GM12878 (cell line): ENCODE results near the gene ASS1. TPM values are rescaled to one million over a fixed set of nuclear protein-coding genes. Genes with fewer than 3 reads are reported as not detected.

Experiments used
- ATAC-seq: fragments of 200-7000 bp; cut with Tn5 transposase; 3 replicates; pipeline ENCODE4 v1.9.1; 2020; ENCODE audit warnings: mild to moderate bottlenecking, moderate library complexity
- BruUV-seq: library from RNA; stranded (reverse); fragments of 400-500 nt; replicated peaks from 2 replicates; lab custom pipeline; 2021; lab: Mats Ljungman, UMichigan
- CTCF ChIA-PET: fragments of 300-600 bp; sonication (Branson Sonifier 250); formaldehyde crosslinking; extraction: SDS; loops from one replicate; lab custom pipeline; 2021; ENCODE audit warnings: inconsistent platforms; lab: Yijun Ruan, JAX
- POLR2A ChIA-PET: fragments of 350-600 bp; formaldehyde crosslinking; extraction: SDS; loops from one replicate; lab custom pipeline; 2021; ENCODE audit warnings: inconsistent platforms; lab: Charles Lee
- RAD21 ChIA-PET: fragments of 300-600 bp; sonication (Branson Sonifier 250); formaldehyde crosslinking; loops from one replicate; lab custom pipeline; 2023; ENCODE audit warnings: antibody characterized with exemption; ENCODE audit not compliant: unreplicated experiment; lab: Charles Lee
- SMC1A ChIA-PET: fragments of 300-600 bp; sonication (Branson Sonifier 250); formaldehyde crosslinking; loops from one replicate; lab custom pipeline; 2023; ENCODE audit not compliant: unreplicated experiment, uncharacterized antibody; lab: Charles Lee
- DNase-seq: peaks from one replicate; pipeline ENCODE4 v3.0.0-alpha.2; 2011; ENCODE audit warnings: low read depth, low spot score
- FAIRE-seq: peaks from 3 replicates; lab custom pipeline; 2011; peaks lifted over from hg19 to GRCh38; lab: Jason Lieb, UNC
- H2AFZ ChIP-seq: 2 replicates; pipeline ENCODE4 v1.6.0; 2011; ENCODE audit warnings: low read depth, low read length, control low read depth; ENCODE audit not compliant: control insufficient read depth
- H3K27ac ChIP-seq: 2 replicates; pipeline ENCODE4 v1.5.1; 2011; ENCODE audit warnings: control low read depth; ENCODE audit not compliant: control insufficient read depth, insufficient read depth
- H3K27me3 ChIP-seq, 2 experiments: replicated peaks in 1 of 2; 2 replicates each; pipeline versions ENCODE4 v1.6.0 to v1.6.1; 2011; ENCODE audit warnings: low read length in 1 of 2; ENCODE audit not compliant: control insufficient read depth in 2 of 2, insufficient read depth in 2 of 2
- H3K36me3 ChIP-seq, 2 experiments: 2 replicates each; pipeline ENCODE4 v1.5.1; 2011; ENCODE audit warnings: low read length in 1 of 2; ENCODE audit not compliant: control insufficient read depth in 2 of 2, insufficient read depth in 2 of 2
- H3K4me1 ChIP-seq: 2 replicates; pipeline ENCODE4 v1.6.1; 2011; ENCODE audit warnings: mild to moderate bottlenecking, low read length, moderate library complexity, mixed read lengths; ENCODE audit not compliant: control insufficient read depth, insufficient read depth
- H3K4me2 ChIP-seq: 2 replicates; pipeline ENCODE4 v1.6.0; 2011; ENCODE audit warnings: control low read depth; ENCODE audit not compliant: control insufficient read depth, insufficient read depth
- H3K4me3 ChIP-seq: fragments of 200-600 bp; sonication (generic); 2 replicates; pipeline ENCODE4 v1.5.1; 2016
- H3K79me2 ChIP-seq: 2 replicates; pipeline ENCODE4 v1.6.0; 2011; ENCODE audit warnings: low read length; ENCODE audit not compliant: control insufficient read depth, insufficient read depth
- H3K9ac ChIP-seq: 2 replicates; pipeline ENCODE4 v1.8.0; 2011; ENCODE audit warnings: low read length, control low read depth, mixed read lengths; ENCODE audit not compliant: control insufficient read depth, insufficient read depth
- H3K9me3 ChIP-seq: replicated peaks from 3 replicates; pipeline ENCODE4 v1.5.1; 2011; ENCODE audit warnings: mild to moderate bottlenecking, low read length; ENCODE audit not compliant: control insufficient read depth, insufficient read depth
- H4K20me1 ChIP-seq: 2 replicates; pipeline ENCODE4 v1.6.0; 2011; ENCODE audit not compliant: control insufficient read depth, insufficient read depth
- EGR1 ChIP-seq, 2 experiments: IDR thresholded peaks; 1 replicate in 1 of 2; 2 replicates in 1 of 2; pipeline ENCODE4 v1.6.1; 2011 to 2012; ENCODE audit warnings: low read depth in 2 of 2, low read length in 2 of 2, borderline replicate concordance in 1 of 2, mild to moderate bottlenecking in 1 of 2, moderate library complexity in 1 of 2
- ETV6 ChIP-seq, 2 experiments: fragments of 450-650 bp in 1 of 2; IDR thresholded peaks in 1 of 2; conservative IDR thresholded peaks in 1 of 2; 2 replicates each; pipeline ENCODE4 v1.6.1; 2014; ENCODE audit warnings: antibody characterized with exemption in 1 of 2, borderline replicate concordance in 1 of 2, low read depth in 1 of 2, mild to moderate bottlenecking in 1 of 2, moderate library complexity in 1 of 2
- HCFC1 ChIP-seq: fragments of 150-350 bp; IDR thresholded peaks from 2 replicates; pipeline ENCODE4 v1.6.1; 2014; ENCODE audit warnings: low read length
- IKZF1 ChIP-seq: fragments of 450-650 bp; conservative IDR thresholded peaks from 2 replicates; pipeline ENCODE4 v1.6.1; 2017; ENCODE audit warnings: antibody characterized with exemption, mild to moderate bottlenecking
- IKZF2 ChIP-seq, 2 experiments: fragments of 450-650 bp; IDR thresholded peaks; 2 replicates each; pipeline ENCODE4 v1.6.1; 2017; ENCODE audit warnings: mild to moderate bottlenecking in 2 of 2, moderate library complexity in 2 of 2
- NR2C1 ChIP-seq: fragments of 450-650 bp; IDR thresholded peaks from 2 replicates; pipeline ENCODE4 v1.6.1; 2017; ENCODE audit warnings: antibody characterized with exemption, mild to moderate bottlenecking, moderate library complexity
- NRF1 ChIP-seq: conservative IDR thresholded peaks from 2 replicates; pipeline ENCODE4 v1.6.1; 2011; ENCODE audit warnings: mild to moderate bottlenecking, low read depth, low read length, improper control_type of control experiment
- POLR2AphosphoS5 ChIP-seq: IDR thresholded peaks from 2 replicates; pipeline ENCODE4 v1.6.1; 2011; ENCODE audit warnings: mild to moderate bottlenecking, low read length, inconsistent platforms
- POU2F2 ChIP-seq: IDR thresholded peaks from 3 replicates; pipeline ENCODE4 v1.6.1; 2011; ENCODE audit warnings: low read depth, mild to moderate bottlenecking, low read length, borderline replicate concordance
- RAD21 ChIP-seq: IDR thresholded peaks from 2 replicates; pipeline ENCODE4 v1.6.1; 2011; ENCODE audit warnings: mild to moderate bottlenecking, low read depth, low read length, moderate library complexity; ENCODE audit not compliant: insufficient read depth
- SPI1 ChIP-seq: IDR thresholded peaks from 2 replicates; pipeline ENCODE4 v1.6.1; 2011; ENCODE audit warnings: low read depth, mild to moderate bottlenecking, low read length, moderate library complexity, borderline replicate concordance; ENCODE audit not compliant: insufficient read depth
- TCF3 ChIP-seq: IDR thresholded peaks from 2 replicates; pipeline ENCODE4 v1.6.1; 2012; ENCODE audit warnings: low read depth, mild to moderate bottlenecking, low read length, borderline replicate concordance; ENCODE audit not compliant: insufficient read depth
- YBX1 ChIP-seq: fragments of 450-650 bp; IDR thresholded peaks from 2 replicates; pipeline ENCODE4 v1.6.1; 2016; ENCODE audit warnings: antibody characterized with exemption
- ZNF384 ChIP-seq: IDR thresholded peaks from 2 replicates; pipeline ENCODE4 v1.6.1; 2012; ENCODE audit warnings: low read depth, mild to moderate bottlenecking, low read length, improper control_type of control experiment, borderline replicate concordance
- WGBS: methylation state at CpG from one replicate; pipeline ENCODE4 v1.1.6; 2016; ENCODE audit warnings: low lambda C conversion rate; ENCODE audit not compliant: insufficient replicate concordance, insufficient coverage; ENCODE audit errors: missing lambda C conversion rate; 5-methylcytosine and 5-hydroxymethylcytosine counted together
- in situ Hi-C: fragments of 300-500 bp; cut with MboI; formaldehyde crosslinking; loops from 9 replicates; pipeline ENCODE4 v1.14.3; 2018; ENCODE audit warnings: mixed read lengths
- intact Hi-C: fragments of 100-400 bp; cut with micrococcal nuclease; formaldehyde crosslinking; loops from one replicate; pipeline ENCODE4 v1.14.2; 2022; ENCODE audit not compliant: unreplicated experiment
- polyA plus RNA-seq, 11 experiments: library from polyadenylated mRNA; depleted of rRNA in 4 of 11; unstranded in 6 of 11; stranded (reverse) in 5 of 11; fragments of >200 nt; fragmentation: Nextera tagmentation in 4 of 11; fragmentation: Illumina TruSeq in 1 of 11; extraction: Ambion mirVana in 4 of 11; extraction: Trizol in 1 of 11; gene quantifications; 1 replicate in 1 of 11; 2 replicates in 10 of 11; pipeline versions ENCODE4 v1.2.1 to v1.2.3, GENCODE V29; 2011 to 2016; ENCODE audit warnings: inconsistent platforms in 2 of 11, missing spikeins in 2 of 11, low read depth in 1 of 11
- total RNA-seq, 4 experiments: library from RNA; depleted of rRNA in 3 of 4; stranded (reverse); fragments of >200 nt in 3 of 4; fragmentation: Illumina TruSeq in 1 of 4; extraction: Trizol in 1 of 4; gene quantifications; 2 replicates each; pipeline versions ENCODE4 v1.2.1 to v1.2.3, GENCODE V29; 2013 to 2021
- TF ChIP-seq, protein P1 (sequence below): fragments of 450-650 bp; IDR thresholded peaks from 2 replicates; pipeline ENCODE4 v1.6.1; 2017; ENCODE audit warnings: borderline replicate concordance
- TF ChIP-seq, protein P2 (sequence below): IDR thresholded peaks from 2 replicates; pipeline ENCODE4 v1.6.1; 2011; ENCODE audit warnings: low read depth, low read length, improper control_type of control experiment, borderline replicate concordance
- TF ChIP-seq, protein P3 (sequence below): IDR thresholded peaks from 2 replicates; pipeline ENCODE4 v1.6.1; 2012; ENCODE audit warnings: low read depth, low read length, improper control_type of control experiment
- TF ChIP-seq, protein P4 (sequence below): fragments of 450-650 bp; formaldehyde crosslinking; IDR thresholded peaks from 2 replicates; pipeline ENCODE4 v1.4.0; 2022; ENCODE audit warnings: mild to moderate bottlenecking, moderate library complexity

ASS1 gene
- total and polyA plus RNA-seq, 10 of the 15 experiments (the other 5 are each of a cell fraction or from before 2014, with no cell fraction given), result 0.10 to 6.1 (median 0.28) TPM; not detected in 3

DNA sequence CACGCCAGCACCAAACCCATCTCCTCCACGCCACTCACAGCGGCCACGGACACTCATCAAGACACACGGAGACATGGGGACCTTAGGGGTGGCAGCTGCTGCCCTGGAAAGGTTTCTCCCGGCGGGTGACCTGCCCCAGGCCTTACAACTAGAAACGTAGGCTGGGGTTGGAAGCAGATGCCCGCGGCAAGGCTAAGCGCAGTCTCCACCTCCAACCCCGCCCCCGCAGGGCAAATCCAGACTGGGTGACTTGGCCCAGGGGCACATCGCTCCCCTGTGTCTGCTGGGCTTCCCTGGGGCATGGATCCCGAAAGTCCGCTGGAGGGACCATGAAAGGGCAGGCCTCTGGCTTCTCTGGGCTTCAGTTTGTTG is 12.0 kb upstream of the ASS1 start:
- Histone ChIP-seq H3K27me3 (peaks cover 1 to 4% of the 10 kb centered on the region in 2 experiments; a peak in 3 of 4 replicates), H2AFZ (no peak overlapping the region), H3K4me2 (no peak overlapping the region), H3K4me1 (no peaks in the 10 kb centered on the region), H3K36me3 (no peaks in the 10 kb centered on the region), H3K27ac (no peak overlapping the region), H4K20me1 (no peaks in the 10 kb centered on the region), H3K9ac (no peak overlapping the region), H3K9me3 (no peaks in the 10 kb centered on the region), H3K4me3 (no peak overlapping the region), H3K79me2 (no peaks in the 10 kb centered on the region)
- ATAC-seq, result no peak
- SMC1A ChIA-PET, result no interaction called here
- intact Hi-C loops (no loop called here), in situ Hi-C loops (no loop called here)
- no peak for DNase-seq
- BruUV-seq, result no TSS peak
- RAD21 ChIA-PET, result no interaction called here
- CTCF ChIA-PET, result no interaction called here
- POLR2A ChIA-PET, result no interaction called here
- WGBS, result 50% methylated on average over 16 of the region's 16 CpGs
- no peak for FAIRE-seq
- no peak for TF ChIP-seq NRF1
- no peak for TF ChIP-seq RAD21
- no peak for TF ChIP-seq ZNF384
- TF ChIP-seq POU2F2, result no peak
- TF ChIP-seq NR2C1, result no peak
- no peak for TF ChIP-seq IKZF2 (IDR thresholded peaks at IDR 0.05)
- no peak for TF ChIP-seq EGR1 (IDR thresholded peaks at IDR 0.05; ENCODE audit: borderline replicate concordance in 1 of 2, low read depth in 2 of 2, low read length in 2 of 2)
- TF ChIP-seq, protein P1, sequence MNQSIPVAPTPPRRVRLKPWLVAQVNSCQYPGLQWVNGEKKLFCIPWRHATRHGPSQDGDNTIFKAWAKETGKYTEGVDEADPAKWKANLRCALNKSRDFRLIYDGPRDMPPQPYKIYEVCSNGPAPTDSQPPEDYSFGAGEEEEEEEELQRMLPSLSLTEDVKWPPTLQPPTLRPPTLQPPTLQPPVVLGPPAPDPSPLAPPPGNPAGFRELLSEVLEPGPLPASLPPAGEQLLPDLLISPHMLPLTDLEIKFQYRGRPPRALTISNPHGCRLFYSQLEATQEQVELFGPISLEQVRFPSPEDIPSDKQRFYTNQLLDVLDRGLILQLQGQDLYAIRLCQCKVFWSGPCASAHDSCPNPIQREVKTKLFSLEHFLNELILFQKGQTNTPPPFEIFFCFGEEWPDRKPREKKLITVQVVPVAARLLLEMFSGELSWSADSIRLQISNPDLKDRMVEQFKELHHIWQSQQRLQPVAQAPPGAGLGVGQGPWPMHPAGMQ, result no peak
- no peak for TF ChIP-seq YBX1
- no peak for TF ChIP-seq HCFC1
- TF ChIP-seq ETV6 (conservative IDR thresholded peaks at IDR 0.05 in 1 of 2, IDR thresholded peaks at IDR 0.05 in 1 of 2; ENCODE audit: borderline replicate concordance in 1 of 2, low read depth in 1 of 2), result no peak
- TF ChIP-seq, protein P2, sequence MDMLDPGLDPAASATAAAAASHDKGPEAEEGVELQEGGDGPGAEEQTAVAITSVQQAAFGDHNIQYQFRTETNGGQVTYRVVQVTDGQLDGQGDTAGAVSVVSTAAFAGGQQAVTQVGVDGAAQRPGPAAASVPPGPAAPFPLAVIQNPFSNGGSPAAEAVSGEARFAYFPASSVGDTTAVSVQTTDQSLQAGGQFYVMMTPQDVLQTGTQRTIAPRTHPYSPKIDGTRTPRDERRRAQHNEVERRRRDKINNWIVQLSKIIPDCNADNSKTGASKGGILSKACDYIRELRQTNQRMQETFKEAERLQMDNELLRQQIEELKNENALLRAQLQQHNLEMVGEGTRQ, result no peak
- no peak for TF ChIP-seq POLR2AphosphoS5
- TF ChIP-seq IKZF1, result no peak
- TF ChIP-seq, protein P3, sequence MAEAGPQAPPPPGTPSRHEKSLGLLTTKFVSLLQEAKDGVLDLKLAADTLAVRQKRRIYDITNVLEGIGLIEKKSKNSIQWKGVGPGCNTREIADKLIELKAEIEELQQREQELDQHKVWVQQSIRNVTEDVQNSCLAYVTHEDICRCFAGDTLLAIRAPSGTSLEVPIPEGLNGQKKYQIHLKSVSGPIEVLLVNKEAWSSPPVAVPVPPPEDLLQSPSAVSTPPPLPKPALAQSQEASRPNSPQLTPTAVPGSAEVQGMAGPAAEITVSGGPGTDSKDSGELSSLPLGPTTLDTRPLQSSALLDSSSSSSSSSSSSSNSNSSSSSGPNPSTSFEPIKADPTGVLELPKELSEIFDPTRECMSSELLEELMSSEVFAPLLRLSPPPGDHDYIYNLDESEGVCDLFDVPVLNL, result no peak
- no peak for TF ChIP-seq TCF3
- TF ChIP-seq, protein P4, sequence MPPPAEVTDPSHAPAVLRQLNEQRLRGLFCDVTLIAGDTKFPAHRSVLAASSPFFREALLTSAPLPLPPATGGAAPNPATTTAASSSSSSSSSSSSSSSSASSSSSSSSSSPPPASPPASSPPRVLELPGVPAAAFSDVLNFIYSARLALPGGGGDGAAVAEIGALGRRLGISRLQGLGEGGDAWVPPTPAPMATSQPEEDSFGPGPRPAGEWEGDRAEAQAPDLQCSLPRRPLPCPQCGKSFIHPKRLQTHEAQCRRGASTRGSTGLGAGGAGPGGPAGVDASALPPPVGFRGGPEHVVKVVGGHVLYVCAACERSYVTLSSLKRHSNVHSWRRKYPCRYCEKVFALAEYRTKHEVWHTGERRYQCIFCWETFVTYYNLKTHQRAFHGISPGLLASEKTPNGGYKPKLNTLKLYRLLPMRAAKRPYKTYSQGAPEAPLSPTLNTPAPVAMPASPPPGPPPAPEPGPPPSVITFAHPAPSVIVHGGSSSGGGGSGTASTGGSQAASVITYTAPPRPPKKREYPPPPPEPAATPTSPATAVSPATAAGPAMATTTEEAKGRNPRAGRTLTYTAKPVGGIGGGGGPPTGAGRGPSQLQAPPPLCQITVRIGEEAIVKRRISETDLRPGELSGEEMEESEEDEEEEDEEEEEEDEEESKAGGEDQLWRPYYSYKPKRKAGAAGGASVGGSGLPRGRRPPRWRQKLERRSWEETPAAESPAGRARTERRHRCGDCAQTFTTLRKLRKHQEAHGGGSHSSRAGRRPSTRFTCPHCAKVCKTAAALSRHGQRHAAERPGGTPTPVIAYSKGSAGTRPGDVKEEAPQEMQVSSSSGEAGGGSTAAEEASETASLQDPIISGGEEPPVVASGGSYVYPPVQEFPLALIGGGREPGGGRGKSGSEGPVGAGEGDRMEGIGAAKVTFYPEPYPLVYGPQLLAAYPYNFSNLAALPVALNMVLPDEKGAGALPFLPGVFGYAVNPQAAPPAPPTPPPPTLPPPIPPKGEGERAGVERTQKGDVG, result no peak
- no peak for TF ChIP-seq SPI1
